Neural progenitor cell (in vitro differentiated cells): Measurements from ENCODE around the gene SYF2.

Experiments used
- CTCF ChIP-seq: fragments of 200-600 bp; sonication (generic); IDR thresholded peaks from 2 replicates; pipeline ENCODE4 v1.5.1; 2017; ENCODE audit warnings: antibody characterized with exemption, mild to moderate bottlenecking
- EZH2 ChIP-seq: fragments of 200-600 bp; sonication (generic); IDR thresholded peaks from 2 replicates; pipeline ENCODE4 v1.6.1; 2017; ENCODE audit warnings: antibody characterized with exemption, mild to moderate bottlenecking, moderate library complexity

- no peak for TF ChIP-seq CTCF
- TF ChIP-seq EZH2, result no peak
Observed at GRCh38 chr1:25212725-25213124, 19.6 kb downstream of the SYF2 start.
